GM18502 (cell line): ENCODE data around the gene DRG2.

ENCODE experiments used
- ATAC-seq: cut with Tn5 transposase; IDR thresholded peaks from one replicate; pipeline ENCODE4 v1.9.1; 2021; ENCODE audit warnings: mild to moderate bottlenecking; ENCODE audit not compliant: unreplicated experiment, poor library complexity

DRG2 gene

DNA sequence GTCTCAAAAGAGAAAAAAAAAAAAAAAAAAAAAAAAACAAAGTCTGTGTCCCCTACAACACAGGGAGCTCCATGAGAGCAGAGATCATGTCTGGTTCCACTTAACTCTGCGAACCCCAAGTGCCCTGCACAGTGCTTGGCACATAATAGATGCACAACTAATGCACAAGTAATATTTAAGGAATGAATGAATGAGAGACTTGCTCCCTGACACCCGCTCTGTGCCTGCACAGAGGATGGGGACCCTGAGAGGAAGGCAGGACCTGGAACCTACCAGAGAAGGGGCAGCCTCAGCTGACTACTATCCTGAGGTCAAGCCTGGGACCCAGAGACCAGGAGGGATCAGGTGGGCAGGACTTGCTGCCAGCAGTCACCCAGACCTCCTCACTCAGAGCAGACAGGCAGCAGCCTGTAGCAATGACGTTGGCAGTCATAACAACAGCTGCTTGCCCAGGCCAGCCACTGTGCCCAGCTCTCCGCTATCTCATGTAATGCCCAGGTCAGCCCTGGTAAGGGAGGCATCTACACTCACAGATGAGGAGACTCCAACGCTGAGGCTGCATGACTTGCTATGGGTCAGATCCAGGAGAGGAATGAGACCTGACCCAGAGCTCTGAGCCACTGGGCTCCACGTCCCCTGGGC lies 23.7 kb downstream of the DRG2 start:
- ATAC-seq, result no peak

DNA sequence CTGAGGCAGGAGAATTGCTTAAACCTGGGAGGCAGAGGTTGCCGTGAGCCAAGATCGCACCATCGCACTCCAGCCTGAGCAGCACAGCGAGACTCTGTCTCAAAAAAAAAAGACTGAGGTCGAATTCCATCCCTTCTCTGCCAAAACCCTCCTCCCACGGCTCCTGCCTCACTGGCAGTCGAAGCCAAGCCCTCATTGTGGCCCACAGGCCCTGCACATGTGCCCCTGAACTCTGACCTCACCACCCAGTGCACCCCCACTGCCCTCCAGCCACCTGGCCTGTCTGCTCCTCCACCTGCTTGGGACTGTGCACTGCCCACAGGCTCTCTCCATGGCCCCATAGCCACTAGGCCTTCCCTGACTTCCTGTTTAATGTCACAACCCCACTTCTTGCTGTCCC lies 27.8 kb downstream of the DRG2 start:
- ATAC-seq, result no peak

DNA sequence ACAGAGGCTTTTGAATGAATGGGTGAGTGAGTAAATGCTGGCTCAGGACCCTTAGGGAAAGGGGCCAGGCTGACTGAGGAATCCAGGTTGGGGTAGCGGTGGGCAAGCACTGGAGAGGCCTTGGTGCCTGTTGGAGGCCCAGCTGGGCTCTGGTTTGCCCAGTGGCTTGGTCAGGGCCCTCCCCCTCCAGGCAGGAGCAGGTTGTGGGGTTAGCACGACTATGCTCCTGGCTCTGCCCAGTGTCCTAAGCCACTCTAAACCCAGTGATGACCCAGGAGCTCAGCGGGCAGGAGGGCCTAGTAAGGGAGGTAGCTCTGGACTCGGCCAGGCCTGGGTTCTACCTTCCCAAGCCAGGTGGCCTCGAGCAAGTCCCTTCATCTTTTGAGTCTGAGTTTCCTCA lies 28.3 kb downstream of the DRG2 start:
- no peak for ATAC-seq

DNA sequence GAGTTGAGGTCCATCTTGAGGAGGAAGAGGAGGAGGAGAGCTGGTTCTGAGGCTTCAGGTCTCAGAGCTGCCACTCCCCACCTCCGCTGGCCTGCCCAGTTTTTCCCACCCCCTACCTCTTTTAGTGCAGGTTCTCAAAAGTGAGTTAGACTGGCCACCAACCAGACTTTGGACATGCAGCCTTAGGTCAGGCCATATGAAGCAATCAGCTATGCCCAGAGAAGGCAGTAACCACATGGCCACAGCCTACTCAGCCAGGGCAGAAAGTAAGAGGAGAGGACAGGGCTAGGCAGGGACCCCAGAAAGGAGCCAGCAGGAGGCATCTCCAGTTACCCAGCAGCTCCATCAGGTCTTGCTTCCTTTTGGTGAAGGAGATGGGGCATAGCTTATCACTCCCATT lies 29.8 kb downstream of the DRG2 start:
- no peak for ATAC-seq

DNA sequence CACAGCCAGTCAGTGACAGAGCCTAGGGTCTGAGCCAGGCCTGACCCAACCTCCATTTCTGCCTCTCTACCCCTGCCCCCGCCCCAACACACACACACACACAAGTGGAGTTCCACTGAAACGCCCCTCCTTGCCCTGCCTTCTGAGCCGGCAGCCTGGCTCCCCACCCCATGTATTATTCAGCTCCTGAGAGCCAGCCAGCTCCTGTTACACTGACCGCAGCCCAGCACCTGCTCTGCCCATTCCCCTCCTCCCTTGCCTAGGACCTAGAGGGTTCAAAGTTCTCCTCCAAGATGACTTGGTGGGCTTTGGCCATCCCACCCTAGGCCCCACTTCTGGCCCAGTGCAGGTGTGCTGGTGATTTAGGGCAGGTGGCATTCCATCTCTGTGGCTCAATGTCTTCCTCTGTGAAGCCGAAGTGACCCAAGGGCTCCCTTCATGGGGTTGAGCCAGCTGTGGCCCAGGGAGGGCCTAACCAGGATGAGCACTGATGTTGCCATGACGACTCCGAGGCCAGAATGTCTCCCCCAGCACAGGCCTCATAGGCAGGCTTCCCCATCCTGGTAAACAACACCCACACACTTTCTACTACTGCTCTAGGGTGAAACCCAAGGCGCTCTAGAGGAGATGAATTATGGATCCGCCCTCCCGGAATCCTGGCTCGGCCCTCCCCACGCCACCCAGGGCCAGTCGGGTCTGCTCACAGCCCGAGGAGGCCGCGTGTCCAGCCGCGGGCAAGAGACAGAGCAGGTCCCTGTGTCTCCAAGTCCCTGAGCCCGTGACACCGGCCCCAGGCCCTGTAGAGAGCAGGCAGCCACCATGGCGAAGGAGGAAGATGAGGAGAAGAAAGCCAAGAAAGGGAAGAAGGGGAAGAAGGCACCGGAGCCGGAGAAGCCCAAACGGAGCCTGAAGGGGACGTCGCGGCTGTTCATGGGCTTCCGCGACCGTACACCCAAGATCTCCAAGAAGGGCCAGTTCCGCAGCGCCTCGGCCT lies 30.5 kb downstream of the DRG2 start:
- ATAC-seq, result no peak

DNA sequence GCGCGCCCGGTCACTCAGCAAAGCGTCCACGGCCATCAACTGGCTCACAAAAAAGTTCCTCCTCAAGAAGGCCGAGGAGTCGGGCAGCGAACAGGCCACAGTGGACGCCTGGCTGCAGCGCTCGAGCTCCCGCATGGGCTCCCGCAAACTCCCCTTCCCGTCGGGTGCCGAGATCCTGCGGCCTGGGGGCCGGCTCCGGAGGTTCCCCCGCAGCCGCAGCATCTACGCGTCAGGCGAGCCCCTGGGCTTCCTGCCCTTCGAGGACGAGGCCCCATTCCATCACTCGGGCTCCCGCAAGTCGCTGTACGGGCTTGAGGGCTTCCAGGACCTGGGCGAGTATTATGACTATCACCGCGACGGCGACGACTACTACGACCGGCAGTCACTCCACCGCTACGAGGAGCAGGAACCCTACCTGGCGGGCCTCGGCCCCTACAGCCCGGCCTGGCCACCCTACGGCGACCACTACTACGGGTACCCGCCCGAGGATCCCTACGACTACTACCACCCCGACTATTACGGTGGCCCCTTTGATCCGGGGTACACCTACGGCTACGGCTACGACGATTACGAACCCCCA lies 31.5 kb downstream of the DRG2 start:
- ATAC-seq, result no peak

DNA sequence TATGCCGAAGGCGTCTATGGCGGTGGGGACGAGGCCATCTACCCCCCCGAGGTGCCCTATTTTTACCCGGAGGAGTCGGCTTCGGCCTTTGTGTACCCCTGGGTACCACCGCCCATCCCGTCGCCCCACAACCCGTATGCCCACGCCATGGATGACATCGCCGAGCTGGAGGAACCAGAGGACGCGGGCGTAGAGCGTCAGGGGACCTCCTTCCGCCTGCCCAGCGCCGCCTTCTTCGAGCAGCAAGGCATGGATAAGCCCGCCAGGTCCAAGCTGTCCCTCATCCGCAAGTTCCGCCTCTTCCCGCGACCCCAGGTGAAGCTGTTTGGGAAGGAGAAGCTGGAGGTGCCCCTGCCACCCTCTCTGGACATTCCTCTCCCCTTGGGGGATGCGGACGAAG lies 32.2 kb downstream of the DRG2 start:
- ATAC-seq, result no peak

DNA sequence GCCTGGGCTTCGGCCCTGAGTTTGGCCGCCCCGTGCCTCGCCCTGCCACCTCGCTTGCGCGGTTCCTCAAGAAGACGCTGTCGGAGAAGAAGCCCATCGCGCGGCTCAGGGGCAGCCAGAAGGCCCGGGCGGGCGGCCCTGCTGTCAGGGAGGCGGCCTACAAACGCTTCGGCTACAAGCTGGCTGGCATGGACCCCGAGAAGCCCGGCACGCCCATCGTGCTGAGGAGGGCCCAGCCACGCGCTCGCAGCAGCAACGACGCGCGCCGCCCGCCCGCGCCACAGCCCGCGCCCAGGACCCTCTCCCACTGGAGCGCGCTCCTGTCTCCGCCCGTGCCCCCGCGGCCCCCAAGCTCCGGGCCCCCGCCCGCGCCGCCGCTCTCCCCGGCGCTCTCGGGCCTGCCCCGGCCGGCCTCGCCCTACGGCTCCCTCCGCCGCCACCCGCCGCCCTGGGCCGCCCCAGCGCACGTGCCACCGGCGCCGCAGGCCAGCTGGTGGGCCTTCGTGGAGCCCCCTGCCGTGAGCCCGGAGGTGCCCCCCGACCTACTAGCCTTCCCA lies 32.8 kb downstream of the DRG2 start:
- ATAC-seq, result no peak

DNA sequence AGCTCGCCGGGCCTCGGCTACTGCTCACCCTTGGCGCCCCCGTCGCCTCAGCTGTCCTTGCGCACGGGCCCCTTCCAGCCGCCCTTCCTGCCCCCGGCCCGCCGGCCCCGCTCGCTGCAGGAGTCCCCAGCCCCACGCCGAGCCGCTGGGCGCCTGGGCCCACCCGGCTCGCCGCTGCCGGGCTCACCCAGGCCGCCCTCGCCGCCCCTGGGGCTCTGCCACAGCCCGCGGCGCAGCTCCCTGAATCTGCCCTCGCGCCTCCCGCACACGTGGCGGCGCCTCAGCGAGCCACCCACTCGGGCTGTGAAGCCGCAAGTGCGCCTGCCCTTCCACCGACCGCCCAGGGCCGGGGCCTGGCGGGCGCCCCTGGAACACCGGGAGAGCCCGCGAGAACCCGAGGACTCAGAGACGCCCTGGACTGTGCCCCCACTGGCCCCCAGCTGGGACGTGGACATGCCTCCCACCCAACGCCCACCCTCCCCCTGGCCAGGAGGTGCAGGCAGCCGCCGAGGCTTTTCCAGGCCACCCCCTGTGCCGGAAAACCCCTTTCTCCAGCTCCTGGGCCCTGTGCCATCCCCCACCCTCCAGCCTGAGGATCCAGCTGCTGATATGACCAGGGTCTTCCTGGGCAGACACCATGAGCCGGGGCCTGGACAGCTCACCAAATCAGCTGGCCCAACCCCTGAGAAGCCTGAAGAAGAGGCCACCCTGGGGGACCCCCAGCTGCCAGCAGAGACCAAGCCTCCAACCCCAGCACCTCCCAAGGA lies 33.6 kb downstream of the DRG2 start:
- no peak for ATAC-seq

DNA sequence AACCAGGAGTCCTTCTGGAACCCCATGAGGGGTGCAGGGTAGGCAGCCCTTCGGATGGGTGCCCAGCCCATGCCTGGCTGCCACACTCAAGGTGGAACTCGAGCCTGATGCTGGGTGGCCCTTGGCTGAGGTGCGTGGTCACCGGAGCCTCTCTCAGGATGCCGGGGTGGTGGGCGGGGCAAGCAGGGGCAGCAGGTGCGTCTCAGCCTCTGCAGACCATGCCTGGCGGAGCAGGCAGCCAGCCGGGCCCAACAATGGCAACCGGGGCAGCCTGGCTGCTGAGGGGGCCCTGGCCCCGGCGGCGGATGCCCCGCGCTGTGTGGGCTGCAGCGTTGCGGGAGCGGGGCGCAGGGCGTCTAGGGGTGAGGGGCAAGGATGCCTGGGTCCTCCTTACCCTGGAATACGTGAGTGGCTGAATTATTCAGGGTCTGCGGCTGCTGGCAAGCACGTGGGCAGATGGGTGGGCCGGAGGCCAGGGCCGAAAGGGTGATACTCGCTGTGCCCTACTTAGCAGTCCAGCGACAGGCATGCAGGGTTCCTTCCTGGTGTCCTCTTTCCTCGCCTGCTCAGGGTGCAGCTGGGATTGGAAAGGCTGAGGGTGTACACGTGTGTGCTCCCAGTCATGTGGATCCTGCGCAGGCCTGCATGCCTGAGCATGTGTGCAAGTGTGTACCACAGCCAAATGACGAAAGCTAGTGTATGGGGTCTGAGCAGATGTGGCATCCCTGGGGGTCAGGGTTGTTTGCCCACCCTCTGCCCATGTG lies 35.4 kb downstream of the DRG2 start:
- no peak for ATAC-seq

DNA sequence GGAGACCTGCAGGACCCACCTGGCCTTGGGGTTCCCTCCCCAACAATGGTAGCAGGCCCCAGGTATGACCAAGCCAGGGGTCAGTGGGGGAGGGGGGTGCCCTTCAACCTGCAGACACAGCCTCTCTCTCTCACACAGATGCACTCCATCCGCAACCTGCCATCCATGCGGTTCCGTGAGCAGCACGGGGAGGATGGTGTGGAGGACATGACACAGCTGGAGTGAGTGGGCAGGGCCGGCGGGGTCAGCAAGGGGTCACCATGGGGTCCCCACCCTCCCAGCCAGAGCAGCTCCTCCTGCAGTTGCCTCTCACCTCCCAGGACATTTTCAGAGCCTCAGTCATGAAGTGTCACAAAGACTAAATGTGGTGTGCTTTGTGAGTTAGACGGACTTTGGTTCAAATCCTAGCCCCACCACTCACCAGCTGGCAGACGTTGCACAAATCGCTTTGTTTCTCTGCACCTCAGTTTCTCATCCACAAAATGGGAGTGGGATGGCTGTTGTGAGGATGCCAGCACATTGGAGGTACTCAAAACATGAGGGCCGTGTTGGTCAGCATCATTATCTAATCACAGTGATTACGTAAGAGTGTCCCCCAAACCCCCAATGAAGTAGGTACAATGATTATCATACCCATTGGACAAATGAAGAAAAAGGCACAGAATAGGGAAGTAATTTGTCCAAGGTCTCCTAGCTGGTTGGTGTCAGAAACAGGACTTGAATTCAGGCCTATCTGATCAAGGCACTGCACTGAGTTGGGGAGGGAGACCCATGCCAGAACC lies 36.8 kb downstream of the DRG2 start:
- no peak for ATAC-seq

DNA sequence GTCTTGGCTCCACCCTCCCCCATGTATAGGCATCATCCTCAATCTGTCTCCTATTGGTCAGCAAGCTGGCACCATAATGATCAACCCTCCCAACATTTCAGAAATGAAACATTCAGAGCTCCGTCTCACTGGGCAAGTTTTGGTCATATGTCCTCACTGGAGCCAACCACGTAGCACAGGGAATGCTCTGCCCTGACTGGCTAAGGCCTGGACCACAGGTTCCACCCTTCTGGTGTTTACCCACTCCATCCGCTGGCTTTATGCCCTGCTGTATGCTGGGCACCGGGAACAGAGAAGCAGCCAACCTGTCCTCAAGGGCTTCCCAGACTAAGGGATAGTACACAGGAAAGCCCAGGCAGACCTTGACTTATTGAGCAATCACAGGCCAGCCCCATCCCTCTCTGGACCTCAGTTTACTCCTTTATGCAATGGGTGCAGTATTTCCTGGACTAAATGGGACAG lies 41.3 kb downstream of the DRG2 start:
- no peak for ATAC-seq

DNA sequence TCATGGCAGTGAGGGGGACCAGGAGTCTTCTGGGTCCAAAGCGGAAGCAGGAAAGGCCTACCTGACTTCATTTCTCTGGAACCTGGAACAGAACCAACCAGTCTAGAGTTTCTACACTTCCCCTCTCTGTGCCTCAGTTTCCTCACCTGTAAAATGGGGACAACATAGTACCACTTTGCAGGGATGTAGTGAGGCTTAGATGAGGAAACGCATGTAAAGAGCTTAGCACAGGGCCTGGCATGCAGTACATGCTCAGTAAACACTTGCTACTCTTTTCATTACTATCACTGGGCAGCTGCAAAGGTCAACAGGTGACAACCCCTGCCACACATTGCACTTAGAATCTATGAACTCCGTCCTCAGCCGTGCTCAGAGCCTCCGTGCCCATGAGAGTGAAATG lies 45.0 kb downstream of the DRG2 start:
- ATAC-seq, result no peak

DNA sequence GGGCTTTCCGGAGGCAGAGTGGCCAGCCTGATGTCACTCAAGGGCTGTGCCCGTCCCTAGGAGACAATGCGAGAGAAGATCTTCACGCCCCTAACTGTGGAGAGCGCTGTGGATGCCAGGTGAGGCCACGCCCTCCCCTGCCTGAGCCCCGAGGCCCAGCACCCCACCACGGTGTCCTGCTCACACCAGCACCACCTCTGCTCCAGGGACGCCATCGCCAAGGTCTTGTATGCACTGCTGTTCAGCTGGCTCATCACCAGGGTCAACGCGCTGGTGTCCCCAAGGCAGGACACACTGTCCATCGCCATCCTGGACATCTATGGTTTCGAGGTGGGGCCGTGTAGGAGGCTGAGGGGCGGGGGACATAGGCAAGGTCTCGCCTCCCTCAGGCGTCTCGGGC lies 48.6 kb downstream of the DRG2 start:
- ATAC-seq, result no peak

DNA sequence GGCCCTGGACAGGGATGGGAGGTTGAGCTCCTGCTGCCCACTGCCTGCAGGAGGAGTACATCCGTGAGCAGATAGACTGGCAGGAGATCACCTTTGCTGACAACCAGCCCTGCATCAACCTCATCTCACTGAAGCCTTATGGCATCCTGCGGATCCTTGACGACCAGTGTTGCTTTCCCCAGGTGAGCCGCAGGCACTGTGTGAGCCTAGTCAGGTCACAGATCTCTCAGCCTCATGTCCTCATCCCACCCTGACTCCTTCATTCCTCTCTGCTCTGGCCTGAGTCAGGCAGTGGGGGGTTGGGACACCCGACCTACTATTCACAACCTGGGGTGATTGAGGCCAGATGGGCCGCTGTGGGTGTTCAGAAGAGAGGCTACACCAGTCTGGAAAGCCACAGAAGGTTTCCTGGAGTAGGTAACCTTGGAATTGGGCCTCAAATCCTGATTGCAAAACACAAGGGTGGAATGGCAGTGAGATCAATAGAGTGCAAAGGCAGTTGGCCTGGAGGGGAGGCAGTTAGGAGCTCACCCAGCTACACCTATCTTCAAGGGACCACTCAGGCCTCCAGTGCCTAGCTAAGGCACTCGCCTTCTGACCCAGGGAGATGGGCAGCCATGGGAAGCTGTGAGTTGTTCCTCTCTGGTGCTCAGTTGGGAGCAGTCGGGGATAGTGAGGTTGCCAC lies 50.5 kb downstream of the DRG2 start:
- no peak for ATAC-seq

DNA sequence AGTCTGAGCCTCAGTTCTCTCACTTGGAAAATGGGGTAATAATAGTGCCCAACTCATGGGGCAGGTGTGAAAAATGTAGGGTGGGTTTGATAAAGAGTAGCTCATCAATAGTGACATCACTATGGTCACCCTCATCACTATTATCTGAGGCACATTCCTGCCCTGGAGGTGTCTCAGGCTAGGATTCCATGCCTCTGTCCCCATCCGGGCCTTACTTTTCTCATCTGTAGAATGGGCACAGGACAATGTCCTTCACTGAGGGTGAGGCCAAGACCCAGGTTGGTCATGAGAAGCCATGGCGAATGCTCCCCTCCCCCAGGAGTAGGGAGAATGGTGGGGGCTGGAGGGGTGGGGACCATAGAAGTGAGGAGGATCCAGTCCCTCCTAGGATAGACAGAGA lies 51.3 kb downstream of the DRG2 start:
- no peak for ATAC-seq

DNA sequence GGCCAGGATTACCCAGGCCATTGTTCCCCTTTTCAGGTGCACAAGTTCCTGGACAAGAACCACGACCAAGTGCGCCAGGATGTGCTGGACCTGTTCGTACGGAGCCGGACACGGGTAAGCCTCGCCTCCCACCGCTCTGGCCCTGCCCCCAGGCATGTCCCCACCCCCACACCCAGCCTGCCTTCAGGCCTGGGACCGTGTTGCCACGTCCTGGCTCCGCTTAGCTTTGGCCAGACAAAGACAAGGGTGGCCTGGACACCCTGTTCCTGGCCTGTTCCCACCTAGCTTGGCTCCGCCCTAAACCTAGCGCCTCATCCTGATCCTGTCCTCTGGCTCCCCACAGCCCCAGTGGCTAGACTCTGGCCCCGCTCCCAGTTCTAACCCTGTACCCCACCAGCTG lies 51.8 kb downstream of the DRG2 start:
- no peak for ATAC-seq

DNA sequence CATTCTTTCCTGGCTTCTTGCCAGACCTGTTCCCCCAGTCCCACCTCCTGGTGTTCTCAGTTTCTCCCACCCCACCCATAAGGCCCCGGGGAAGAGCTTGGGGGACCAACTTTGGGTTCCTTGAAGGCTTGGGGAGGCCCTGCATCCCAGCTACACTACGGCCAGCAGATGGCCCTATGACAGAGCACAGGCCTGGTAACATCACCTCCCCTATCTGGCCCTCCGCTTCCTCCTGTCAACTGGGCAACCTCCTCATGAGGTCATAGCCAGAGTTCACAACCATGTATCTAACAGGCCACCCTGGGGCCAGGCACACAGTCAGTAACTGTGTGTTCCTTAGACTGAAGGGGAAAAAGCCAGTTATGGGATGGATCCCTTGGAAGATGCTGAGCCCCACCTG lies 52.2 kb downstream of the DRG2 start:
- ATAC-seq, result no peak
